GM21381 (cell line): ENCODE data around the gene SLFNL1.
A peak's percentile ranks its signal among the peaks of the same experiment; 100 is the strongest.

Experiments
- ATAC-seq: cut with Tn5 transposase; IDR thresholded peaks from one replicate; pipeline ENCODE4 v1.9.1; 2021; ENCODE audit warnings: mild to moderate bottlenecking, moderate library complexity; ENCODE audit not compliant: unreplicated experiment

The SLFNL1 gene

GRCh38 chr1:41020654-41021053 lies 871 bp downstream of the SLFNL1 start:
- no peak for ATAC-seq

GRCh38 chr1:41020109-41020576 lies 1.4 kb downstream of the SLFNL1 start:
- ATAC-seq: no peak

GRCh38 chr1:41019353-41019745 lies 2.2 kb downstream of the SLFNL1 start:
- ATAC-seq: no peak

GRCh38 chr1:41018018-41018410 lies 3.5 kb downstream of the SLFNL1 start:
- no peak for ATAC-seq

- ATAC-seq: no peak
Observed at GRCh38 chr1:41017141-41018017, 4.1 kb downstream of the SLFNL1 start.

- no peak for ATAC-seq
Observed at GRCh38 chr1:41015897-41016470, 5.5 kb downstream of the SLFNL1 start.

- no peak for ATAC-seq
Observed at GRCh38 chr1:41015281-41015896, 6.1 kb downstream of the SLFNL1 start.

- ATAC-seq: no peak
Observed at GRCh38 chr1:41014871-41015270, 6.7 kb downstream of the SLFNL1 start.

- no peak for ATAC-seq
Observed at GRCh38 chr1:41013796-41014195, 7.7 kb downstream of the SLFNL1 start.

GRCh38 chr1:41013024-41013423 lies 8.5 kb downstream of the SLFNL1 start:
- ATAC-seq: no peak

- ATAC-seq: no peak
Observed at GRCh38 chr1:41010345-41010744, 11.2 kb downstream of the SLFNL1 start.

GRCh38 chr1:41009466-41009865 lies 12.1 kb downstream of the SLFNL1 start:
- no peak for ATAC-seq

- no peak for ATAC-seq
Observed at GRCh38 chr1:41006942-41007865, 14.3 kb downstream of the SLFNL1 start.

- ATAC-seq: no peak
Observed at GRCh38 chr1:41005876-41006275, 15.6 kb downstream of the SLFNL1 start.

- peak; percentile 96 for ATAC-seq
Observed at GRCh38 chr1:41003640-41004220, 17.8 kb downstream of the SLFNL1 start.

- ATAC-seq: no peak
Observed at GRCh38 chr1:41003127-41003639, 18.3 kb downstream of the SLFNL1 start.

GRCh38 chr1:40998668-40999067 lies 22.9 kb downstream of the SLFNL1 start:
- no peak for ATAC-seq

- no peak for ATAC-seq
Observed at GRCh38 chr1:40997096-40997495, 24.4 kb downstream of the SLFNL1 start.

- ATAC-seq: no peak
Observed at GRCh38 chr1:40989066-40989465, 32.5 kb downstream of the SLFNL1 start.

GRCh38 chr1:40988280-40988679 lies 33.2 kb downstream of the SLFNL1 start:
- no peak for ATAC-seq
